ENCODE data around the gene RAMP3.

Gene RAMP3

GRCh38 chr7:45125193-45125904 is 32.2 kb upstream of the RAMP3 start:
- Mint-ChIP-seq H3K9me3 (no peaks in the 10 kb centered on the region), H3K27ac (peak overlapping the region; percentile 50), H3K36me3 (no peaks in the 10 kb centered on the region), H3K4me1 (peaks cover 30% of the 10 kb centered on the region), H3K4me3 (no peak overlapping the region)
- ATAC-seq (no peak), DNase-seq (ENCODE audit: low spot score in 2 of 2) (no peak)

GRCh38 chr7:45126201-45126600 is 31.4 kb upstream of the RAMP3 start:
- no peak for DNase-seq (ENCODE audit: low spot score in 2 of 2)
- H3K4me3 Mint-ChIP-seq: no peak overlapping the region
- no peaks in the 10 kb centered on the region for H3K36me3 Mint-ChIP-seq
- no peak overlapping the region for H3K27ac Mint-ChIP-seq
- peaks cover 29% of the 10 kb centered on the region for H3K4me1 Mint-ChIP-seq
- no peak for ATAC-seq
- no peaks in the 10 kb centered on the region for H3K9me3 Mint-ChIP-seq

- DNase-seq (ENCODE audit: low spot score in 2 of 2) (no peak), ATAC-seq (no peak)
- Mint-ChIP-seq H3K36me3 (no peaks in the 10 kb centered on the region), H3K9me3 (no peaks in the 10 kb centered on the region), H3K4me1 (peaks cover 22% of the 10 kb centered on the region), H3K4me3 (no peak overlapping the region), H3K27ac (no peak overlapping the region)
These were observed 30.7 kb upstream of the RAMP3 start for GRCh38 chr7:45126920-45127319.

GRCh38 chr7:45129181-45129800 is 28.3 kb upstream of the RAMP3 start:
- no peak overlapping the region for H3K4me3 Mint-ChIP-seq
- ATAC-seq (no peak), DNase-seq (ENCODE audit: low spot score in 2 of 2) (no peak)
- H3K4me1 Mint-ChIP-seq: no peaks in the 10 kb centered on the region
- H3K9me3 Mint-ChIP-seq: no peaks in the 10 kb centered on the region
- no peaks in the 10 kb centered on the region for H3K36me3 Mint-ChIP-seq
- H3K27ac Mint-ChIP-seq: peak overlapping the region; percentile 84

GRCh38 chr7:45129906-45130305 is 27.7 kb upstream of the RAMP3 start:
- ATAC-seq (no peak), DNase-seq (ENCODE audit: low spot score in 2 of 2) (no peak)
- Mint-ChIP-seq H3K36me3 (no peaks in the 10 kb centered on the region), H3K27ac (peak overlapping the region; percentile 84), H3K4me3 (no peak overlapping the region), H3K9me3 (no peaks in the 10 kb centered on the region), H3K4me1 (no peaks in the 10 kb centered on the region)

GRCh38 chr7:45130910-45131309 is 26.7 kb upstream of the RAMP3 start:
- Mint-ChIP-seq H3K27ac (no peak overlapping the region), H3K4me1 (peaks cover 4% of the 10 kb centered on the region), H3K9me3 (no peaks in the 10 kb centered on the region), H3K36me3 (no peaks in the 10 kb centered on the region), H3K4me3 (no peak overlapping the region)
- DNase-seq (ENCODE audit: low spot score in 2 of 2) (no peak), ATAC-seq (no peak)

GRCh38 chr7:45131891-45132290 is 25.7 kb upstream of the RAMP3 start:
- Mint-ChIP-seq H3K4me3 (no peak overlapping the region), H3K36me3 (no peaks in the 10 kb centered on the region), H3K9me3 (no peaks in the 10 kb centered on the region), H3K27ac (peak overlapping the region; percentile 32), H3K4me1 (peaks cover 11% of the 10 kb centered on the region)
- DNase-seq (ENCODE audit: low spot score in 2 of 2) (no peak), ATAC-seq (no peak)

- H3K4me1 Mint-ChIP-seq: peaks cover 11% of the 10 kb centered on the region
- no peaks in the 10 kb centered on the region for H3K36me3 Mint-ChIP-seq
- H3K9me3 Mint-ChIP-seq: no peaks in the 10 kb centered on the region
- H3K27ac Mint-ChIP-seq: peak overlapping the region; percentile 32
- no peak overlapping the region for H3K4me3 Mint-ChIP-seq
- DNase-seq (ENCODE audit: low spot score in 2 of 2) (no peak), ATAC-seq (no peak)
These were observed 24.8 kb upstream of the RAMP3 start for GRCh38 chr7:45132708-45133320.

- H3K4me3 Mint-ChIP-seq: no peak overlapping the region
- no peak for ATAC-seq
- H3K9me3 Mint-ChIP-seq: no peaks in the 10 kb centered on the region
- peaks cover 11% of the 10 kb centered on the region for H3K4me1 Mint-ChIP-seq
- H3K27ac Mint-ChIP-seq: peak overlapping the region; percentile 91
- no peak for DNase-seq (ENCODE audit: low spot score in 2 of 2)
- no peaks in the 10 kb centered on the region for H3K36me3 Mint-ChIP-seq
These were observed 24.2 kb upstream of the RAMP3 start for GRCh38 chr7:45133352-45133751.

GRCh38 chr7:45133877-45134276 is 23.7 kb upstream of the RAMP3 start:
- Mint-ChIP-seq H3K36me3 (no peaks in the 10 kb centered on the region), H3K4me1 (peaks cover 11% of the 10 kb centered on the region), H3K27ac (peak overlapping the region; percentile 91), H3K4me3 (no peak overlapping the region), H3K9me3 (no peaks in the 10 kb centered on the region)
- DNase-seq (ENCODE audit: low spot score in 2 of 2): no peak
- no peak for ATAC-seq

GRCh38 chr7:45136106-45137060 is 21.2 kb upstream of the RAMP3 start:
- ATAC-seq (peak; percentile 79), DNase-seq (ENCODE audit: low spot score in 2 of 2) (peak; percentile 31 to 80)
- H3K4me3 Mint-ChIP-seq: no peak overlapping the region
- H3K9me3 Mint-ChIP-seq: no peaks in the 10 kb centered on the region
- peak overlapping the region; percentile 52 for H3K27ac Mint-ChIP-seq
- peaks cover 11% of the 10 kb centered on the region for H3K4me1 Mint-ChIP-seq
- no peaks in the 10 kb centered on the region for H3K36me3 Mint-ChIP-seq

- Mint-ChIP-seq H3K4me1 (peaks cover 11% of the 10 kb centered on the region), H3K27ac (no peak overlapping the region), H3K9me3 (no peaks in the 10 kb centered on the region), H3K4me3 (no peak overlapping the region), H3K36me3 (no peaks in the 10 kb centered on the region)
- ATAC-seq (no peak), DNase-seq (ENCODE audit: low spot score in 2 of 2) (no peak)
These were observed 18.9 kb upstream of the RAMP3 start for GRCh38 chr7:45138433-45139267.

GRCh38 chr7:45140827-45141226 is 16.8 kb upstream of the RAMP3 start:
- DNase-seq (ENCODE audit: low spot score in 2 of 2): no peak
- H3K4me3 Mint-ChIP-seq: no peak overlapping the region
- no peak for ATAC-seq
- H3K9me3 Mint-ChIP-seq: no peaks in the 10 kb centered on the region
- H3K36me3 Mint-ChIP-seq: no peaks in the 10 kb centered on the region
- no peak overlapping the region for H3K27ac Mint-ChIP-seq
- peaks cover 8% of the 10 kb centered on the region for H3K4me1 Mint-ChIP-seq

- no peak for ATAC-seq
- no peak for DNase-seq (ENCODE audit: low spot score in 2 of 2)
- Mint-ChIP-seq H3K36me3 (no peaks in the 10 kb centered on the region), H3K27ac (no peak overlapping the region), H3K4me1 (no peaks in the 10 kb centered on the region), H3K4me3 (no peak overlapping the region), H3K9me3 (no peaks in the 10 kb centered on the region)
These were observed 14.0 kb upstream of the RAMP3 start for GRCh38 chr7:45143616-45144015.
